Islet of Langerhans (tissue), 1 donor: ENCODE data around the gene TRAK1.

Experiments used
- FAIRE-seq: peaks from one replicate; lab custom pipeline; 2011; peaks lifted over from hg19 to GRCh38; lab: Jason Lieb, UNC

The TRAK1 gene

GRCh38 chr3:42067326-42067725, 23.8 kb upstream of the TRAK1 start:
- no peak for FAIRE-seq

GRCh38 chr3:42068303-42069088, 22.7 kb upstream of the TRAK1 start:
- FAIRE-seq = peak; percentile 17

DNA sequence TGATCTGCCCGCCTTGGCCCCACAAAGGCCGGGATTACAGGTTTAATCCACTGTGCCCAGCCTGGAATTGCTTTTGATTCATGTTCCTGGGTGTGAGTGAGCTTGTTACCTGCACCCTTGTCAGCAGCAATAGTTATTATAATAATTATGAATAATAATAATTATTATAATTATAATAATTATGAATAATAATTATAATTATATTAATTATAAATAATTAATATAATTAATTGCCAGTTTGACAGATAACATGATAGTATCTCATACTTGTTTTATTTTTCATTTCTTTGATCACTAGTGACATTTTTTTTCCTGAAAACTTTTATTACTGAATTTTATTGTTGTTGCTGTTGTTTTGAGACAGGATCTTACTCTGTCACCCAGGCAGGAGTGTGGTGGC, 21.1 kb upstream of the TRAK1 start:
- FAIRE-seq = no peak

DNA sequence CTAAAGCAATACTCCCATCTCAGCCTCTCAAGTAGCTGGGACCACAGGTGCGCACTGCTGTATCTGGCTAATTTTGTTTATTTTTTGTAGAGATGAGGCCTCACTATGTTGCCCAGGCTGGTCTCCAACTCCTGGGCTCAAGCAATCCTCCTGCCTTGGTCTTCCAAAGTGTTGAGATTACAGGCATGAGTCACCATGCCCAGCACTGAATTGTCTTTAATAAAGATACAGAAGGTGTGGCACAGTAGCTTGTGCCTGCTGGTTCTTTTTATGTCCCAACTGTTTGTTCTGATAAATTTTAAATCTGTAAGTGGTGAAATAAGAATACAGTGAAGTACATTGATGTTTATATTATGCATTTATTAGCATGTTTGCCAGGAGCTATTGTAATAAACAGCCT, 20.6 kb upstream of the TRAK1 start:
- FAIRE-seq = no peak

GRCh38 chr3:42071904-42072812, 19.0 kb upstream of the TRAK1 start:
- peak; percentile 87 for FAIRE-seq

- FAIRE-seq = no peak
Measured at GRCh38 chr3:42072831-42073301, 18.3 kb upstream of the TRAK1 start.

DNA sequence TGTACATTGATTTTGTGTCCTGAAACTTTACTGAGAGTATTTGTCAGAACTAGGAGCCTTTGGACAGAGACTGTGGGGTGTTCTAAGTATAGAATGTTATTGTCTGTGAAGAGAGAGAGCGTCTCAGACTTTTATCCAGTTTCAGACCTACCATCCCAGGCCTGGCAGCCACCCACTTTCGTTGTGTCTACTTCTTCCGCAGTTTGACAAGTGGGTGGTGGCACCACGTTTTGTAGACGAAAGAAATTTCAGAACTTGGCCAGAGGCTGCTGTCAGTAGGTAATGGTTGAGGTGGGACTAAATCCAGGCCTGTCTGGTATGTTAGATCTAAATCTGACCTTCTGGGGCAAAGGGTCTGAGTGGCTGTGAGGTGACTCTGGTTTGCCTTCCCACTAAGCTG, 13.4 kb upstream of the TRAK1 start:
- no peak for FAIRE-seq

GRCh38 chr3:42078677-42079076, 12.5 kb upstream of the TRAK1 start:
- FAIRE-seq = no peak

DNA sequence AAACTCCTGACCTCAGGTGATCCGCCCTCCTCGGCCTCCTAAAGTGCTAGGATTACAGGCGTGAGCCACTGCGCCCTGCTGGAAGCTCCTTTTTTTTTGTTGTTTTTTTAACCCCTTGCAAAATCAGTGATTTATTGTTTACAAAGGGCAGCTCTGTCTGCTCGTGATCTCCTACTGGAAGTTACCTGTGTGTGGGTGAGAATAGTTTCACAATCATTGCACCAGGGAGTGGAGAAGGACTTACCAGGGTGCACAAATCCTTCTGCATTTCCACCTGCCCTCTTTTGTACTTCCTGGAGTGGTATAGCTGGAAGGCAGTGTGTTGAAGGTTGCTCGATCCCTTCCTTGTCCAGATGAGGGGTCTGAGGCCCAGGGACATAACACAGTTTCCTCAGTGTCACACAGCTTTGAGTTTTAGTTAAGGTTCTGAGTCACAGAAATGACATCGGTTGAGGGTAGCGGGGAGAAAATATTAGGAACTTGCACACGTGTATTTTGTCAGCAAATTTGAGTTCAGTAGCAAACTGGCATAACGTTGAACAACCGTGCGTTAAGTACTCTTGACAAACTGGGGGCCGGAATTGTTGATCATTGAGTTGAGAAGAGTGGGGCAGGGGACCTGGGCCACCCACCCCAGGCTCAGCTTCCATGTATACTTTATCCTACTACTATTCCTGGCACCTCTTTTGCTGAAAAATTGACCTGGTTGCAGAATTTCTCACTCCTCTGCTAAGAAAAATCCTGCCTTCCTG, 11.3 kb upstream of the TRAK1 start:
- no peak for FAIRE-seq

- no peak for FAIRE-seq
Measured at GRCh38 chr3:42080453-42080872, 10.7 kb upstream of the TRAK1 start.

DNA sequence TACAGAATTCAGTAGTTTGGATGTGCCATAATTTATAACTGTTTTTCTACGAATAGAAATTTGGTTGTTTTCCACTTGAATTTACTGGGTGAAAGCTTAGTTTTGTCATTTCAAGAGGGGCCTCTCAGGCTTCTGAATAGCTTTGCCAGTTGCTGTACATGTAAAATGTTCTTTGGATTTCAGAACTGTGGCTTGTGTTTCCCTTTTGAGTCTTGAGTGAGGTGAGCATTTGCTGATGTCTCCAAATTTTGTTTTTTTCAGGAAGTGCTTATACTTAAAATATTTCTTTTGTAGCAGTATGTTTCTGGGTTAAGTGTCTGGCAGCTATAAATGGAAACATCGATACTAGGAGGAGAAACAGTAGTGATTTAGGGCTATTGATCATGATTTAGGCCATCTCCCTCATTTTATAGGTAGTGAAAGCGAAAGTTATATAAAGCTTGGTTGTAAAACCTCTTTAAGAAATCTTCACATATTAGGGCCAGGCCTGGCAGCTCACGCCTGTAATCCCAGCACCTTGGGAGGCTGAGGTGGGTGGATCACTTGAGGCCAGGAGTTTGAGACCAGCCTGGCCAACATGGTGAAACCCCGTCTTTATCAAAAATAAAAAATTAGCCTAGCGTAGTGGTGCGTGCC, 9.2 kb upstream of the TRAK1 start:
- FAIRE-seq = no peak

- FAIRE-seq = no peak
Measured at GRCh38 chr3:42084586-42084985, 6.6 kb upstream of the TRAK1 start.

DNA sequence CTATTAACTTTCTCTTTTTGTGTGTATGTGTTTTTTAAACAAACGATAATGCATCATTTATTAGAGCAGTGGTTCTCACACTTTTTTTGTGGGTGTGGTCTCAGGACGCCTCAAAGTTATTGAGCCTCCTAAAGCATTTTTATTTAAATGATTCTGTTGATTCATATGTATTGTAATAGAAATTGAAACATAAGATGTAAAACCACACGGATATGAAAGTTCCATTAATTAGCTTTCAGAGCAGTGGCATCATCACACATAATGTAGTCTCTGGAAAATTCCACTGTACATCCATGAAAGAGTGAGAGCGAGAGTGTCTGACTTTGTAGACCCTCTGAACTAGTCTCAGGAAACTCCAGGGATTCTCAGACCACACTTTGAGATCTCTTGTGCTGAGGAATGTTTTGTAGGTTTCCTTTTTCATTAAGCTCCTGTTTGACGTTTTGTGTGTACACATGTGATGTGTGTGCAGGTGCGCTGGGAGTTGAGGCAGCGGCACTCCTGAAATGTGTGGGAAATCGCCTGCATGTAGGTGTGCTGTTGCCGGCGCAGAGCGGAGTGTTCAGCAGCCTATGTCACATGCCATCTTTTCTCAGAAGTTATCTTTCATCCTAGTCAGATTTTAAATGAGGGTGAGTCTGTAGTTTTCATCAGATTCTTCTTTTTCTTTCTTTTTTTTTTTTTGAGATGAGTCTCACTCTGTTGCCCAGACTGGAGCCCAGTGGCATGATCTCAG, 5.3 kb upstream of the TRAK1 start:
- FAIRE-seq = no peak

DNA sequence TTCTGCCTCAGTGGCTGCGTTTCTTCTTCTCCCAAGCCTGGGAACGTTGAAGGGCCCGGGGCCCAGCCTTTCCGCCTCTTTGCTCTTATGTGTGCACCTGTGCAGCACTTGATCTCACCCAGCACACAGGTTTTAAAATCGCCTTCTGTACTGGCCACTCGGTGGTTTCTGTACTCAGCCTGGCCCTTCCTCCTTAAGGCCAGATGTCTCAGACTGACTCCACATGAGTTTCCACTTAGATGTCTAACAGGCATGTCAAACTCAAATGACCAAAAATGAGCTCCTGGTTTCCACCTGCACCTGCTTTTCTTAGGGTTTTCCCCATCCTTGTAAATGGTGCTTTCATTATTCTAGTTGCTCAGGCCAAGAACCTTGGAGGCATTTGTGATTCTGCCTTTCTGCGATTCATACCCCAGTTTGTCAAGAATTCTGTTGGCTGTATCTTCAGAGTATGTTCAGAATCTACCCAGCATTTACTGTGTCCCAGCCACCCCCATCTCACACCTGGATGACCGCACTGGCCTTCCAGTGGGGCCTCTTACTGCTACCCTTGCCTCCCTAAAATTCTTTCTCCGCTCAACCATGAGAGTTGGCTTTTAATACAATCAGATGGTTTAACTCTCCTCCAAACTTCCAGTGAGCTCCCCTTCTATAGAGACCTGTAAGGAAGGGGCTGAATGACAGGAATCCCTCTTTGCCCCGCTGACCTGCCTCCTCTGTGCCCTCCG, 2.2 kb upstream of the TRAK1 start:
- no peak for FAIRE-seq

GRCh38 chr3:42092006-42092405, 849 bp downstream of the TRAK1 start:
- FAIRE-seq = no peak

DNA sequence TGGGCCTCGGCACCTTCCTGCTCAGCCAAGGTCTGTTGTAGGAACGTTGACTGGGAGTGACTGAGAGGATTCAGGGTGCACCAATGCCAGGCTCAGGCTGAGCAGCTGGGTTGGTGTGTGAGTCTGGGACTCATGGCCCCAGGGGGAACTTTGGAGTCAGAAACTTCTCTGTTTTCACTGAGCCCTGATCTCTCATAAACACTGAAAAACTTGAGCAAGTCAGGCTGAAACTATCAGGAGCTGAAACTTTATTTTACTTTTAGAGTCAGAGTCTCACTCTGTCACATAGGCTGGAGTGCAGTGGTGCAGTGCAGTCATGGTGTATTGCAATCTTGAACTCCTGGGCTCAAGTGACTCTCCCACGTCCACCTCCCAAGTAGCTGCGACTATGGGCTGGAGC, 3.0 kb downstream of the TRAK1 start:
- no peak for FAIRE-seq

DNA sequence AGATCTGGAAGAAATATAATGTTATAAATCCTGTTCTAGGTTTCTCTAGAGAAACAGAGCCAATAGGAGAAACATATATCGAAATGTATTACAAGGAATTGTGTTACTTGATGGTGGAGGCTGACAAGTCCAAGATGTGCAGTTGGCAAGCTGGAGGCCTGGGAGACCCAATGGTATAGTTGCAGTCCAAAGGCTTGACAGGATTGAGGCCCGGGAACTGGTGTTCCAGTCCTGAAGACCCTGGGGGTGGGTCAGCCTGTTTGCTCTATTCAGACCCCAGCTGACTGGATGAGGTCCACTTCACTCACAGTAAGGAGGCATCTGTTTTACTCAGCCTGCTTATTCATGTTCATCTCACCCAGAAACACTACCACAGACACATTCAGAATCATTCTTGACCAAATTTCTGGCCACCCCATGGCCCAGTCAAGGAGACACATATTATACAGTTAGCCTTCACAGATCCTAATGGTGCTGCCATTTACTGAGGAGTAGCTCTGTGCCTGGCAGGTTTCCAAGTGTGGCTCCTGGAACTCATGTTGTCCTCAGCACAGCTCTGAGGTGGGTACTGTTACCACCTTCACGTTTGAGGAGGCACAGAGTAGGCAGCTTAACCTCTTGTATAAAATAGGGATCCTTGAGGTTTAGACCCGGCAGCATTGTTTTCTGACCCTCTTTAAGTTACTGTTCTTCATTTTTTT, 3.7 kb downstream of the TRAK1 start:
- FAIRE-seq = no peak

- FAIRE-seq = no peak
Measured at GRCh38 chr3:42095540-42095939, 4.4 kb downstream of the TRAK1 start.

- no peak for FAIRE-seq
Measured at GRCh38 chr3:42096796-42097565, 5.8 kb downstream of the TRAK1 start.
